T-helper 1 cell treated with Interleukin-12 subunit alpha and Interleukin-12 subunit beta and Interleukin-4 antibody, amounts not matched to agents 30 μg/mL and 1 μg/mL, for 36 hours (primary cell): ENCODE data around the gene HNRNPU.

Experiments used
- H3K27ac Mint-ChIP-seq: one replicate; pipeline ENCODE4 v1.8.0; 2021; ENCODE audit warnings: mild to moderate bottlenecking, mixed read lengths
- H3K27me3 Mint-ChIP-seq: one replicate; pipeline ENCODE4 v1.8.0; 2021; ENCODE audit warnings: low read depth, mixed read lengths
- H3K36me3 Mint-ChIP-seq: one replicate; pipeline ENCODE4 v1.8.0; 2021; ENCODE audit warnings: low read depth, mixed read lengths
- H3K4me1 Mint-ChIP-seq: one replicate; pipeline ENCODE4 v1.8.0; 2021; ENCODE audit warnings: low read depth, mixed read lengths
- H3K4me3 Mint-ChIP-seq: one replicate; pipeline ENCODE4 v1.8.0; 2021; ENCODE audit warnings: mild to moderate bottlenecking, moderate library complexity, mixed read lengths
- H3K9me3 Mint-ChIP-seq: one replicate; pipeline ENCODE4 v1.8.0; 2021; ENCODE audit warnings: mixed read lengths

Gene HNRNPU

DNA sequence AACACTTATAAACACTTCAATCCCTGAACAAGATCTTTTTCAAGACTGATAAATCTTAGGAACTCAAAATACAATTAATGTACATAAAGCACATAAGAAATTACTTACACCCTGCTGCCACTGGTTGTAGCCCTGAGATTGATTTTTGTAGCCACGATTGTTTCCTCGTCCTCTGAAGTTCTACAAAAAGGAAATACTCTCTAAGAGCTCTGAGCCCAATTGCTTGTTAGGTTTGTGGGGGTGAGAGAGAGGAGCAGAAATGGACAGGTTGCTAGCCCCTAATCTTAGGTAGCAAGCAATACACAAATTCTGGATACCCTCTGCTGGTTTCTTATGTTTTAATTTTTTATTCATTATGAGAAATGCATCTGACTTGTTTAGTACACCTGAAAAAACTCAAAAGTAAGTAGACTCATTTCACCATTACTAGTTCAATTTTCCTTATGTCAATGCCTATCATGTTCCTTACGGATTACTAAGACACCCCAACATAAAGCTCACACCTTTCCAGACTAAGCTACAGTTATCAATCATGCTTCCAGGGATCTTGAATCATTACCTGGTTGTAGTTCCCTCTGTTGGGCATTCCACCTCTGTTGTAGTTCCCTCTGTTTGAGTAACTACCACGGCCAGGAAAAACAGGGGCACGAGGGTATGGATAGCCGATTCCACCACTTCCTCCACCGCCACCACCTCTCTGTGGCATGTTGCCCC is 9.3 kb downstream of the HNRNPU start:
- H3K9me3 Mint-ChIP-seq, result no peaks in the 10 kb centered on the region
- H3K36me3 Mint-ChIP-seq, result peaks cover 79% of the 10 kb centered on the region
- peak overlapping the region; percentile 60 for H3K4me3 Mint-ChIP-seq
- peaks cover 66% of the 10 kb centered on the region for H3K4me1 Mint-ChIP-seq
- peak overlapping the region; percentile 49 for H3K27ac Mint-ChIP-seq
- no peaks in the 10 kb centered on the region for H3K27me3 Mint-ChIP-seq

DNA sequence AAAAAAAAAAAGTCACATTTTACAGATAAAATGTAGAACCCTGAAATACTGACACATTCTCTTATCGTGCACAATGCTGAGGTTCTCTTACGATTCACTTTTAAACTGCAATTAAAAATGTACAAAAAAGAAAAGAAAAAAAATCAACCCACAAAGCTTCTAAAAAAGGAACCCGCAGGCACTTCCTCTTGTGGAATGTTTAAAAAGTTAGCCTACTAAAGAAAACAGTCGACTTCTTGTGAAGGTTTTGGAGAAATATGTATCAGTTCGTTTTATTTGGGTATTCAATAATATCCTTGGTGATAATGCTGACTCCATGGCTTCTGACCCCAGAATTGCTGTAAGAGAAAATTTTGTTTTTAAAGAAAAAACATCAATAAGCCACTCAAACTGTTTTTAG is 10.2 kb downstream of the HNRNPU start:
- H3K4me1 Mint-ChIP-seq, result peaks cover 69% of the 10 kb centered on the region
- peaks cover 78% of the 10 kb centered on the region for H3K36me3 Mint-ChIP-seq
- H3K9me3 Mint-ChIP-seq, result no peaks in the 10 kb centered on the region
- H3K4me3 Mint-ChIP-seq, result peak overlapping the region; percentile 23
- peak overlapping the region; percentile 41 for H3K27ac Mint-ChIP-seq
- no peaks in the 10 kb centered on the region for H3K27me3 Mint-ChIP-seq

- Mint-ChIP-seq H3K27ac (no peak overlapping the region), H3K9me3 (no peaks in the 10 kb centered on the region), H3K4me3 (no peak overlapping the region), H3K36me3 (peaks cover 74% of the 10 kb centered on the region), H3K4me1 (peaks cover 63% of the 10 kb centered on the region), H3K27me3 (no peaks in the 10 kb centered on the region)
These were observed 11.6 kb downstream of the HNRNPU start for GRCh38 chr1:244852694-244853093.

GRCh38 chr1:244851546-244852231 is 12.7 kb downstream of the HNRNPU start:
- no peak overlapping the region for H3K4me3 Mint-ChIP-seq
- peaks cover 55% of the 10 kb centered on the region for H3K4me1 Mint-ChIP-seq
- no peaks in the 10 kb centered on the region for H3K27me3 Mint-ChIP-seq
- H3K36me3 Mint-ChIP-seq, result peaks cover 68% of the 10 kb centered on the region
- no peak overlapping the region for H3K27ac Mint-ChIP-seq
- no peaks in the 10 kb centered on the region for H3K9me3 Mint-ChIP-seq

DNA sequence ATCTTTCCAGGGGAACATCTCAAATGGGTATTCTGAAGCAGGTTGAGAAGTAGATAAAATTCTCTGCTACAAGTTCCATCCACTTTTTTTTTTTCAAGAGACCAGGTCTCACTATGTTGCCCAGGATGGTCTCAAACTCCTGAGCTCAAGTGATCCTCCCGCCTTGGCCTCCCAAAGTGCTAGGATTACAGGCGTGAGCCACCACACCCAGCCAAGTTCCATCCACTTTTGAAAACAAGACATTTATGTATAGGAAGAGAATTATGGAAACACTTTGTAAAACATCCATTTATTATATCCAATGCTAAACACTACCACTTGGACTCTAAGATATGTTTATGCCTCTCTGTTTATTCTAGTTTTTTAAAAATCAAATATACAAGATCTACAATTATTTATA is 13.4 kb downstream of the HNRNPU start:
- Mint-ChIP-seq H3K36me3 (peaks cover 64% of the 10 kb centered on the region), H3K27me3 (no peaks in the 10 kb centered on the region), H3K27ac (no peak overlapping the region), H3K4me1 (peaks cover 50% of the 10 kb centered on the region), H3K4me3 (no peak overlapping the region), H3K9me3 (no peaks in the 10 kb centered on the region)

DNA sequence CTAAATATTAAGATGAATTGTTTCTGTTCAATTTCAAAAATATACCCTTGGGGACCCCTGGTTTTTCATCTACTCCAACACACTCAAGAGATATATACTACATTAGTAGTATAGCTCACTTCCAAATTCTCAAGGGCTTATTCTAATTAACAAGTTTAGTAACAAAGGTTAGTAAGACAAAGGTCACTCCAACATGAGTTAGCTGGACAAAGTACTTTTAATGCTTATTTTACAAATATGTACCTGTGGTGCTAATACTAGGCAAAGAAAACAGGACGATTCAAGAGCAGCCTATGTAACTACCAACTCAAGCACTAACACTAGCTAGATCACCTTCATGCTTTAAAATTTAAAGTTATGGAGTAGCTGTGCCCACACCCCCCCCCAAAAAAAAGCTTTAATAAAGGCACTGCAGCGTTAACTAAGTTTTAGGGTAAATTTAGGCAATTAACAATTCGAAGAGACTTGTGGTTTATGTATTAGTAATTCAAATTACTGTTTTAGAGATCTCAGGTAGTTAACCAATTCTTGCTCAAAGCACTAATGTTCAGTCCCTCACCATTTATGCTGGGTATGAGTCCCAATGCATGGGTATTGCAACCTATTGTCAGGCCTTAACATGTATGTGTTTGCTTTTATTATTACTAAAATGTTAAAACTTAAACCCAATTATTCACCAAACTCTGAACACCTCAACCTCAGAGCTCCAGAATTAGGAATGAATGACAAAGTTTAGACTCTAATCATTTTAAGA is 14.1 kb downstream of the HNRNPU start:
- Mint-ChIP-seq H3K9me3 (no peaks in the 10 kb centered on the region), H3K27ac (peak overlapping the region; percentile 52), H3K27me3 (no peaks in the 10 kb centered on the region), H3K36me3 (peaks cover 62% of the 10 kb centered on the region), H3K4me1 (peaks cover 45% of the 10 kb centered on the region), H3K4me3 (no peak overlapping the region)

DNA sequence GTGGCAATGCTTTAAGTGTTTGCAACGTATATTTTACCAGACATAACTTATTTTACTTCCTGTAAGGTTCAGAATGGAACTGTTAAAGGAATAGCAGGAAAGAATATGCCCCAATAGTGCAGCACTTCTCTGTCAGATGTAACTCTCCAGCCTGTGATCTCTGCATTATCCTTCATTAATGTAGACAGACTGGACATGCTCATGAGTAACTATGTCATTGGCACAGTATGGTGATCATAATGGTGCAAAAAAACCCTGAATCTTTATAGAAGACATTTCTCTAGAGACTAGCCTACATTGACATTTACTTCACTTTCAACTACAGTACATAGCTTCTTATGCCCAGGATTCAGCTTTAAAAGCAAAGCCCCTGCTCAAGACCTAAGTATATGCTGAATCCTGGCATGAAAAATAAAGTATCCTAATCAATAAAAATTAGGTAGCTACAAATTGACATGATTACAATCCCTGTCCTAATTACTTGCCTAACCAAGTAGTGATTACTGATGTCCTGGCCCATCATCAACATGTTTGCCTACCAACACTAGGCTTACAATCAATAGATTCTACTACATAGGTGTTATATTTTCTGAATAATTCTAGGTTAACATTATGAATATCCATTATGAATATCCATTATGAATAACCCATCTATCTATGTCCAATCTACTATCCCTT is 15.0 kb downstream of the HNRNPU start:
- H3K4me1 Mint-ChIP-seq, result peaks cover 37% of the 10 kb centered on the region
- peaks cover 62% of the 10 kb centered on the region for H3K36me3 Mint-ChIP-seq
- H3K27me3 Mint-ChIP-seq, result no peaks in the 10 kb centered on the region
- no peak overlapping the region for H3K4me3 Mint-ChIP-seq
- no peaks in the 10 kb centered on the region for H3K9me3 Mint-ChIP-seq
- H3K27ac Mint-ChIP-seq, result peak overlapping the region; percentile 49

DNA sequence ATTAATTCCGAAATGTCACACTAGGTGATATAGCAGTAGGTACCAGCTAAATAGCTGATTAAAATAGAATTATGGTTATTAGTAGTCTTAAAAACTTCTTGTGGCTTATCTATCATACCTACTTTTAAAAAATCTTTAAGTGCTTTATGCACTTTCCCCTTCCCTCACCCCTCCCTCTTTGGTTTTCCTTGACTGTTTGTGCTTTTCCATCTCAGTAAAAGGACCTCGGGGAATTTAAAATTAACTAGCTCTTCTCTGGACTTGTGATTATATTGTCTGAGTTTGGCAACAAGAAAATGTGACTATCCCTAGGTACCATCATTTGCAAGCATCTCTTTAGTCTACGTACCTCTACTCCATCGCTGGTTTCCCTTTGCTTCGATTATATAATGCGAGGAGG is 17.7 kb downstream of the HNRNPU start:
- Mint-ChIP-seq H3K9me3 (no peaks in the 10 kb centered on the region), H3K36me3 (peaks cover 53% of the 10 kb centered on the region), H3K27ac (no peak overlapping the region), H3K27me3 (no peaks in the 10 kb centered on the region), H3K4me1 (peaks cover 32% of the 10 kb centered on the region), H3K4me3 (no peak overlapping the region)

DNA sequence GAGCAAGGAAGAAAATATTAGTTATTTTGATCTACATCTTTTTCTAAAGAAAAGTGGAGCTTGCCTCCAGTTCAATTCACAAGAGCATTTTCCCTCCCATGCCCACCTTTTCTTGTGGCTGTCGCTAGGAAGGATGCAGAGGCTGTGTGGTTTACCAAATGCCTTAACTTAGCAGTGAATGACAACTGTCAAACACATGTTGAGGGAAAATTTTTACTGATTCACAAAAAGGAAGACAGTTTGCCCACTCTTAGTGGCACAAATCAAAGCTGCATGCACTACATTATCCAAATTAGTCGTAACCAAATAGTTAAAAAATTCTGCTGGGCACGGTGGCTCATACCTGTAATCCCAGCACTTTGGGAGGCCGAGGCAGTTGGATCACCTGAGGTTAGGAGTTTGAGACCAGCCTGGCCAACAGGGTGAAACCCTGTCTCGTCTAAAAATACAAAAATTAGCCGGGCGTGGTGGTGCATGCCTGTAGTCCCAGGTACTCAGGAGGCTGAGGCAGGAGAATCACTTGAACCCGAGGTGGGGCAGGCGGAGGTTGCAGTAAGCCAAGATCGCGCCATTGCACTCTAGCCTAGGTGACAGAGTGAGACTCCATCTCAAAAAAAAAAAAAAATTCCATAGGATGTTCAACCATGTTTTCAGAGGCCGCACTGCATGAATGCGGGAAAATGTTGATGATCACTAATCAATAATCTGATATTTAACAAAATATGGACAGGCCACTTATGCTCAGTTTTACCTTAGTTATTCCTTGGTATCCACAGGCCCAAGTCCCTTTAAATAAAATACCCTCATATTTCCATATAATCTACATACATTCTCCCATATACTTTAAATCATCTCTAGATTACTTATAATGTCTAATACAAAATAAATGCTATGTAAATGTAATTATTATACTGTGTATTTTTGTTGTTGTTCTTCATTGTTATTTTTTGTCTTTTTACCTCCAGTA is 19.9 kb downstream of the HNRNPU start:
- Mint-ChIP-seq H3K9me3 (no peaks in the 10 kb centered on the region), H3K4me1 (peaks cover 40% of the 10 kb centered on the region), H3K27me3 (no peaks in the 10 kb centered on the region), H3K36me3 (peaks cover 53% of the 10 kb centered on the region), H3K27ac (no peak overlapping the region), H3K4me3 (no peak overlapping the region)

- no peak overlapping the region for H3K27ac Mint-ChIP-seq
- peaks cover 51% of the 10 kb centered on the region for H3K36me3 Mint-ChIP-seq
- H3K4me1 Mint-ChIP-seq, result peaks cover 36% of the 10 kb centered on the region
- no peaks in the 10 kb centered on the region for H3K27me3 Mint-ChIP-seq
- no peaks in the 10 kb centered on the region for H3K9me3 Mint-ChIP-seq
- no peak overlapping the region for H3K4me3 Mint-ChIP-seq
These were observed 21.0 kb downstream of the HNRNPU start for GRCh38 chr1:244843148-244843978.

GRCh38 chr1:244841273-244841927 is 22.9 kb downstream of the HNRNPU start:
- H3K36me3 Mint-ChIP-seq, result peaks cover 55% of the 10 kb centered on the region

DNA sequence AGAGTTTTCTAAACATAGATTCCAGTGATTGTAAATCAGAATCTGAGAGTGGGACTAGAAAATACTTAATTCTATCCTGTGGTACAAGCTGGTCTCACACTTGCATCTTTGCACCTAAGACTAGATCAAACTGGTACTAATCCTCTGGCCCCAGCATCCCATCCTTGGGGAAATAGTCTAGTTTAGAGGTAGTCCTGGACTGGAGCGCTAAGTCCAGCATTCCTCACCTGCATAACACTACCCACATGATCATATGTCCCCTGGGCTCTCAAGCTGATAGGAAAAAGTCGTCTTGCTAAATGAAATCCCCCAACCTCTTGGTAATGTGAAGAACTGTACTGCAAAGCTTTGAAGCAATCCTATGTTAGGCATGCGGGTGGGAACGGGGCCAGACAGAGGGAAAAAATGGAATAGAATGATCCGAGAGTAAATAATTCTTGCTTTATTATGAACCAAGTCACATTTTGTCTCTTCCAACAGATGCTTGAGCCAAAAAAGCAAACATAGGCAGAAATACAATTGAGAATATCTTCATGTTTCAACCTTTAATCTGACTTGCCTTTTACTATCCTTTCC is 24.0 kb downstream of the HNRNPU start:
- peaks cover 53% of the 10 kb centered on the region for H3K4me1 Mint-ChIP-seq
- peaks cover 52% of the 10 kb centered on the region for H3K36me3 Mint-ChIP-seq
- no peaks in the 10 kb centered on the region for H3K9me3 Mint-ChIP-seq
- H3K27me3 Mint-ChIP-seq, result no peaks in the 10 kb centered on the region
- peak overlapping the region; percentile 49 for H3K27ac Mint-ChIP-seq
- no peak overlapping the region for H3K4me3 Mint-ChIP-seq

More at GRCh38 chr1:244841273-244841927, 22.9 kb downstream of the HNRNPU start:
- no peaks in the 10 kb centered on the region for H3K27me3 Mint-ChIP-seq
- no peak overlapping the region for H3K27ac Mint-ChIP-seq
- H3K4me3 Mint-ChIP-seq, result no peak overlapping the region
- H3K9me3 Mint-ChIP-seq, result no peaks in the 10 kb centered on the region
- H3K4me1 Mint-ChIP-seq, result peaks cover 50% of the 10 kb centered on the region
